Muscle of arm (tissue), 12 donors: ENCODE data around the gene CEP131. TPM values are rescaled to one million over a fixed set of nuclear protein-coding genes. Genes with fewer than 3 reads are reported as not detected.

ENCODE experiments used
- DNase-seq: peaks from one replicate; pipeline ENCODE4 v3.0.0-alpha.2; 2013
- polyA plus RNA-seq, 12 donors: library from polyadenylated mRNA; unstranded; fragments of 120-200 nt; gene quantifications; one replicate each; pipeline ENCODE4 v1.2.1, GENCODE V29; 2013; ENCODE audit not compliant: insufficient read length in 12 of 12

CEP131 gene
- polyA plus RNA-seq, 12 donors, result 4.7 to 15.4 (median 8.1) TPM; not detected in 1

DNA sequence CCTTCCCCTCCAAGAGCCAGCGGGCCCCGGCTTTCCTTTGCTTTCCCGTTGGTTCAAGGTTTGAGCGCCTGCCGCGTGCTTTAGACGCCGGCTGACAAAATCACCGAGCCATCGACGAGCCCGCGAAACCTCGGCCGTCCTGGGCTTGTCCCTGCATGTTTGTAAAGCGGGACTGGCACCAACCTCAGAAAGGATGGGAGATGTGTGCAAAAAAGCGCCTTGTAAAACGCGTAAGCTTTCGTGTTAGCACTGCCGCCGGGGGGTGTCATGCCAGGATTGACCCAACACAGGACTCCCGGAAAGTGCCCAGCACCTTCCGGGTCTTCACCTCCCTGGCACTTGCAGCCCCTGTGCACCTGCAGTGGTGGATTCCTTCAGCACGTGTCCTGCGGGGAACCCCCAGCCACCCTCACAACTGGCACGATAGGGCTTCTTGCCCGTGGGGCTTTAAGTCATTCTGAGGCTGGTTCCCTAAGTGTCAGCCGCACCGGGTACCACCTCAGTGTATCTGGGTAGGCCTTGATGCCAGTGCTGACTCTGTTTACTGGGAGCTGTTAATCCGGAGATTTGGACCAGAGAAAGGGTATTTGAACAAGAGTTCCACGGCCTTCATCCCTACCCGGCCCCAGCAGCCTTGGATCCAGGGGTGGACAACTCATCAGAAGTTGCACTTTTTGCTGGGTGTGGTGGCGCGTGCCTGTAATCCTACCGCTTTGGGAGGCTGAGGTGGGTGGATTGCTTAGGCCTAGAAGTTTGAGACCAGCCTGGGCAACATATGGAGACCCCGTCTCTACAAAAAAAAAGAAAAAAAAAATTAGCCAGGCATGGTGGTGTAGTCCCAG lies 17.2 kb upstream of the CEP131 start:
- no peak for DNase-seq

DNA sequence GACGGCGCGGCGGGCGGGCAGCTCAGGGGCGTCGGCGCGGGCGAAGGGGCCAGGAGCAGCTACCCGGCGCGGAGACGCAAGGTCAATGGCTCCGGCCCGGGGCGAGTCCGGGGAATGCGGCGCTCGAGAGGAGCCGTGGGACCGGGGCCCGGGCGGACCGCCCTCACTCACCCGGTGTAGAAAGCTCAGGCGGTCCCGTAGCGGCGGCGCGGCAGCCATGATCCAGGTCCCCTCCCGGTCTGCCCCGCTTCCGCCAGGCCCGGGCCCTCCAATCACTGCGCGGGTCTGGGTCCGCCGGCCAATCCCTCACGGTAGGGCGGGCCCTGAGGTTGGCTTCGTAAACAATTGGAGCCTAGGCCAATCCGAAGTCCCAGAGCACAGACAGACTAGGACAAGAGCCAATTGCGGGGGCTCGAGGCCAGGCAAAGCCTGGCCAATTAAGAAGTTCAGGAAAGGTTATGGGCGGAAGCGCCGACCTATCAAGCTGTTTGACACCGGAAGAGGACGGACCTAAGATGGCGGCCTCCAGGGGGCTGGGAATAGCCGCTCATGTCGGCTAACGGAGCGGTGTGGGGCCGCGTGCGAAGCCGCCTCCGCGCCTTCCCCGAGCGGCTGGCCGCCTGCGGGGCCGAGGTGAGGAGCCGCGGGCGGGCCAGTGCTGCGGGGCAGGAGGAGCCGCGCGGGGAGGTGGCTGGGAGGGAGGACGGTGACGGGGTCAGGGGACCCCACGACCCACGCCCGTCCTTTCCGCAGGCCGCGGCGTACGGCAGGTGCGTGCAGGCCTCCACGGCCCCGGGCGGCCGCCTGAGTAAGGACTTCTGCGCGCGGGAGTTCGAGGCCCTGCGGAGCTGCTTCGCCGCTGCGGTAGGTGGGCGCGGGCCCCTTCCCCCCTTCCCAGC lies 16.3 kb upstream of the CEP131 start, which contains the start of the genes NDUFAF8 and TEPSIN:
Gene NDUFAF8 (plus strand): TSS at position 504 of the 899 bp plus-strand sequence. CDS start 46 bp downstream, at position 550.
Gene TEPSIN (minus strand): TSS at position 241 of the 899 bp plus-strand sequence. CDS start 22 bp downstream, at position 219.
- DNase-seq, result peak; percentile 100

DNA sequence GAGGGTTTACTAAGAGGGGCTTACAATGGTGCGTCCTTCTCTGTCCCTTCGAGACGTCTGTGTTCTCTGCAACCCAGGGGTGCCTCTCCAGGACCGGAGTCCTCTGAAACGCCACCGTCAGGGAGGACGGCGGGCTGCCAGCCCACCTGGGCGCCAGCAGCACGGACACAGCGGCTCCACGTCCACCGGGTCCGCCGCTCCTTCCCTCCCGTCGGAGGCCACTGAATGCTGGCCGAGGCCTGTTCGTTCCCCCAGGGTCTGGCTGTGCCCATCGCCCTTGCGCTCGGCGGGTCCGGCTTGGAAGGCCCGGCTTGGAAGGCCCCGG lies 15.7 kb upstream of the CEP131 start:
- no peak for DNase-seq

DNA sequence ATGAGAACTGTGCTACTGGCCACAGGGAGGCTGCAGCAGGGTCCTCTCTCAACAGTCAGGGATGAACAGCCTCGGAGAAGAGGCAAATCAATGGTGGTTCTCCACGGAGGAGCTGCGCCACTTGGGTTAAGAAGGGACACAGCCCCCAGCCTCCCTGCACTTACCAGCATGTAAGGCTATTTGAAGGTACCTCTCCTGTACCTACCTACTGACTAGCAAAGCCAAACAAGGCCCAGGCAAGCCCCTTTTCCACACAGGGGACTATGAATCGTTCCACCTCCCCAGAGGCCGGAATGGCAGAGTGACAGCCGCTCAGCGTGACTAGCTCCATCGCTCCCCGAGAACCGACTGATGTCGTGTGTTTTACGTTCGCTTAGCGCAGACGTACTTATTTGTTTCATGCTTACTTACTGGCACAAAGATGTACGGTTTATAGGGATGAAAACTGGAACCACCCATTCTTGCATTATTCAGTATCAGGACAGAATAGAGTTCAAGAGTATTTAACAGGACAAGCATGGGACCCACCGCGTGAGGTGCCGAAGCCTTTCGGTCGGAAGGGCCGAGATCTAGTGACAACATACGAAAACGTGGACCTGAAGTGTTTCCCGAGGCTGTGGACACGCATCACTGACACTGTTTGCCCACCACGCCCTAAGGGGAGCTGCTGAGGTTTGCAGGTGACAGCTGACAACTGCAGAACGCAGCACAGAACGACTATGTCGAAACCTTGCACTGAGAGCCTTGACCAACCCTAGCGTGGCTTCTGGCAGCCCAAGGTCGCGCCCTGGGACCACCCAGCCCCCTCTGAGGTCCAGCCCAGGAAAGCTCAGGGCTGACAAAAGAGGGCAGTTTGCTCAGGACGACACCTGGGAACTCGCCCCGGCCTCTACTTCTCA lies 15.1 kb upstream of the CEP131 start:
- DNase-seq, result no peak

DNA sequence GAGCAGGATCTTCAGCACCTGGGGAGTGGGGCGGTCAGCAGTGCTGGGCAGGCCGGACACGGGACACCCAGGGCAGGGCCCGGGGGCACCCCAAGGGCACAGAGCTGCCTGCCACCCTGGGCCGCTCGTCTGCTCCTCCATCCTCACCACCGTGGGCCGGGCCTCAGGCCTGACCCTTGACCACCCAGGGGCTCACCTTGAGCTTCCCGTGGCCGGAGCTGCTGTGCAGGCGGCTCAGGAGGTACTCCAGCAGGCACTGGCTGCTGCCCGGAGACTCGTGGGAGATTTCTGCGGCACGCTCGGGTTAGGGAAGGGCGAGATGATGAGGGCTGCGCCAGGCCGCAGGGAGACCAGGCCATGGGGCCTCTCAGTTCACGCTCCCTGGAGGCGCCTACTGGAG lies 14.0 kb upstream of the CEP131 start:
- DNase-seq, result no peak

DNA sequence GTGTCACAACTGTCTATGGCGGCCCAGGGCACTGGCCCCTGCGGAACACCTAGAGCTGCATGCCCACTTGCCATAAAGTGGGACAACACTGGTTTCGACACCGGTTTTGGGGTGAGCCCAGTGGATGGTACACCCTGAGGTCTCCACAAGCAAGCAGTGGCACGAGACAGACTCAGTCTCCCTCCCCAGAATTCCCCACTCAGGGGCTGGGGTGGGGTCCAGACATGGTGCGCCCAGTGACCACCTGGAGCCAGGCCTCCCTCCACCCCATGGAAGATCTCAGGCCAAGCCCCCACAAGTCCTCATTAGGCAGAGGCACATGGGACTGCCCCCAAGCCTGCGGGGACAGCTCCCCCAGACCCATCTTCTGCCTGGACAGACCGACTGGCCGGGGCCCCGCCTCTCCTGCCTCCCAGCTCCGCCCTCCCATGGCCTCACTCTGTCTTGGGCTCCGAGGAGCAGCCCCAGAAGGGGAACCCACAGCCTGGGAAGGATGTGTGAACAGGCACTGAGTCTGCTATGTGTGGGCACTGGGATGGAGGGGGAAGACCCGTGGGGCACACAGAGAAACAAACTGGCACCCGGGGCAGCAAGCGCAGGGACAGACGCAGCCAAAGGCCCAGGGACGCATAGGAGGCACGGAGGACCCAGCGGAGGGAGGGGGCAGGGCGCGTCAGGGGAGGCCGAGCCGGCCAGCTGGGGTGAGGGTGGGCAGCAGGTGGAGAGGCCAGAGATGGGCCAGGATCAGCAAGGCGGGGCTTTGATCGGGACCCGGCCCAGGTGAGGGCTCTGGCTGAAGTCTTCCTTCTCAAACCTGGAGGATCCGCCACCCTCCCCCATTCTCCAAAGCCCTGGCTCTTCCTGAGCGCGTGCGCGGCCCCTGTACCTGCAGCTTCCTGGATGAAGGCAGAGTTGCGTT lies 13.3 kb upstream of the CEP131 start:
- no peak for DNase-seq

DNA sequence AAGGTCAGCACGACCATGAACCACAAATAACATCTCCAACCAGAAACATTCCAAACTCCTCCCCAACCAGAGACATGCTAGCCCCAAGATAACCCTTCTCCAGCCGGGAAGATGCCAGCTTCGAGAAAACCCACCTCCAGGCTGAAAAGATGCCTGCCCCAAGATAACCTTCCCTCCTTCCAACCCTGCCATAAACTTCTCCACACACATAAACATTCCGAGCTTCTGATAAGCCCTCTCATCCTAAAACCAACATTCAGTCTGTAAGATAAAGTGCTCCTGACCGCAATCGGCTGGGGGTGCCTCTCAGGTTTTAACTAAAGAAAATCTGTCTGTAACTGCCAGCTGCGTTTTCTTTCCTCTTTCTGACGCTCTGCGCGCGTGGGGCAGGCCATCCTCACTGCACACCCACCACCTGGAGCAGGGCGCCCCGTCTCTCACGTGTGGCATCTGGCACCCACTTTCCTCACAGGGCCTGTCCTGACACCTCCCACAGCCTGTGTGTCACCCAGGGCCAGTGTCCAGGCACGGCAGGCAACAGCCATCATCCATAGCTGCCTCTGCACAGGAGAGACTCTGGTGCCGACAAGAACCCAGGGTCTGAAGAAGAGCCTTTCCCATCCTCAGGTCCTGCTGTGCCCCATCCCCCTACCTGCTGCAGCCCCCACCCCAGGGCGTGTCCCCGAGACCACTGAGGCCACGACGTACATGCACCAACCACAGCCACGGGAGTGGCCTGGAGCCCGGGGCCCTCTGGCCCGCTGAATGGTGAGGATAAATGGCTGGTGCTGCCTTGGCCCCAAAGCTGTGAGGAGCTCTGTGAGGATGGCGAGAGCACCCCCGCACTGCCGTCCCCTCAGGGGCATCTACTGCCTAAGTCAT lies 12.4 kb upstream of the CEP131 start:
- DNase-seq, result no peak

DNA sequence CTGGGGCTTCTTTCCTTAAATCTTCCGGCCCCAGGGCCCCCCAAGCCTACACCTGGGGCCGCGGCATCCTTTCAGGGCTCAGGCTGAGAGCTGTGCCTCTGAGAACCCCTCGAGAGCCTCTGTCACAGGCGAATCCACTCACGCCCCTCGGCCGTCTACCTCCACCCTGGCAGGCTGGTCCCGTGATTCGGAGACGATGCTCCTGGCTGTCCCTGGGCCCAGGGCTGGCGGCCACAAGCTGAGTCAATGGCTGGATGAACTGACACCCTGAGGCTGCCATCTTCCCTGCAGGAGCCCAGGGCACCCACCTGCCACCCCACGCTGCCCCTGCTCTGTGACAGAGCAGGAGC lies 11.7 kb upstream of the CEP131 start:
- no peak for DNase-seq

DNA sequence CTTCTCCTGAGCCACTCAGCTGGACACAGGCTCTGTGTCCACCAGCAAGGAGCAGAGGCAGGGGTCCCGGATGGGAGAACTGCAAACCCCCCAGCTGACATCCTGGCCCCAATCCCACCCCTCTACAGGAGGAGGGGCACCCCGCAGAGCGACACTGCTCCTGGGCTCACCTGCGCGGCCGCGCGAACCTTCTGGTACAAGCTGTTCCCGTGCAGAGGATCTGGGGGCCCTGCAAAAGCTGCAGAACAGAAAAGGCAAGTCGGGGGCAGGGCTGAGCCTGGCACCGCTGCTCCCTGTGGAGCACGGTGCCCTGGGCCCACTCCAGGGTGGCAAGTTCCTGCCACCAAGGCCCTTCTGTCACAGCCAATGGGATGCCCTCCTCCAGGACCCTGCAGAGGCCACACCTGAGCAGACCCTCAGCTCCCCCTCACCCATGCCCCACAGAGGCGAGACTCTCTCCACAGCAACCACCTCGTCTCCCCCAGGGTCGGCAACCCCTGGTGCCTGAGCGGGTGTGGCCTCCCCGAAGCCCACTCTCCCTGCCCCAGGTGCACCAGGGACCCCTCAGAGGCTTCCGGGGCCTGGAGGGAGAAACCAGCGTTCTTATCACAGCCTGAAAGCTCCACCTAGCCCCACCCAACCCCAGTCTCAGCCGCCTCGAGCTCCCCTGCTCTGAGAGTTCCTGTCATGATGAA lies 11.2 kb upstream of the CEP131 start:
- no peak for DNase-seq

DNA sequence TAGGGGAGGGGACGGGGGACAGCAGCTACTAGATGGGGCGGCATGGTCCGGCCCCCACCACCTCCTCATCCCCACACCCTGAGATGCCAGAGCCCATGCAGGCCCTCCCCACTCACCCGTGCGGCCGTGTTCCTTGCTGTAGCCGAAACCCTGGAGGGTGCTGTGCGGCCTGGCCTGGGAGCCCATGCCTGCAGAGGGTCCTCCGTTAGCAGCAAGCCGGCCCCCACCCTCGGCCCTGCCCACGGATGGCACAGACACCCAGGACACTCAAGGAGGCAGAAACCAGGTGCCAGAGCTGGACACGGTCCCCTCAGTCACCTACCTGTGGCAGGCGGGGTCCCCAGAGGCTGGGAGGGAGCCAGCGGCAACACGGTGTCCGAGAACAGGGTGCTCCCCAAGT lies 10.6 kb upstream of the CEP131 start:
- no peak for DNase-seq

DNA sequence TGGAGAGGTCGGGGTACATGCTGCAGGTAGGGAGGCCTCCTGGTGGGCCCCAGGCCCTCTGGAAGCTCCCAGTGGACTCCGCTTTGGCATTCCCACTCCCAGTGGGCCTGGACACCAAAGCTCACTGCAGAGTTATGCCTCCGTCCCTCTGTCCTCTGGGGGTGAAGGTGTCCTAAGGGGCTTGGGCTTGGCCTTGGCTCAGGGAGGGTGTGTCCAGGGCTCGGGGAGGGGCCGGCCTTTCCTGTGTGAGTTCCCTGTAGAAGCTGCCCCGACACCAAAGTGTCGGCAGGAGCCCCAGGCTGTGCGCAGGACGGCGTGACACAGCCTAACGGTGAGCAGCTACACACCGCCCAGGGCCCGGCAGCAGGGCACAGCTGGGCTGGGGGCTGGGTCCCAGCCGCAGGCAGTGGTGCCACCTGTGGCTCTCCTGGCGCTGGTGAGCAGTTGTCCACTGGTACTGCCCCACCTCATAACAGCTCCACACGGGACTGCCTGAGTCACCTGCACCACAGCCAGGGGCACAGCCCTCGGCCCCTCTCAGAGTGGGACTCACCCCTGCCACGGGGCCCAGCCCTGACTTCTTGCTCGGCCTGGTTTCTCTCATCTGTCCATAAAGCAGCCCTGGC lies 10.0 kb upstream of the CEP131 start:
- no peak for DNase-seq

DNA sequence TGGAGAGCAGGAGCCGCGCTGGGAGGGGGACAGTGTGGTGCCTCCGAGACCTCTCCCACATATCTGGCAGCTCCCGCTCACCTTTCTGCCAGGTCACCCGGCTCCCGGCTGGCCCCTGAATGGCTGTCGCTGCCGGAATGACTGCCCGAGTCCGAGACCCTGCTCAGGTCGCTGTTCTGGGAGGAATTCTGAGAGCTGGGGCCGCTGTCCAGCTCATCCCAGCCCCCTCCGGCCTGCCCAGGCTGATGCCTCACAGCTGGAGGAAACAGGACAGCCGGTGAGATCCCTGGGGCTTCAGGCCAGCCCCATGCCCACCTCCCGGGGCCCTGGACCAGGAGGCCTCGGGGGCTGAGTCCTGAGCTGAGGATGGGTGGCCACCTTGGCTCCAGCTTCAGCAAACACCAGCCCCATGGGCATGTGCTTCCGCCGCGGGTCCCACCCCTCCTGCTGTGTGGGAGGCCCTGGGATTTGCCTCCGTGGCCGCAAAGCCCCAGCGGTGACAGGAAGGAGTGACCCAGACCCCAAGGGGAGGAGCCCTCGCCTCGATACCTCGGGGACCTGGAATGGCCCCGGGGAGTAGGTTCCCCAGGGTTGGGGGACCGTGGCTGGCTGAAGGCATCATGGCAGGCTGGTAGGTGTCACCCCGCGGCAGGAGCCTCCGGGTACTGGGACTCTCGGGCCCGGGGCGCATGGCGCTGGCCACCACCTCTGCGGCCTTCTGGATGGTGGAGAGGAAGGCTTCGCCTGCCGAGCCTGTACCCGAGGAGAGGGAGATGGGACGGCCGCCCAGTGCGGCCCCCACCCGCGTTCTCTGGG lies 9.2 kb upstream of the CEP131 start:
- no peak for DNase-seq

DNA sequence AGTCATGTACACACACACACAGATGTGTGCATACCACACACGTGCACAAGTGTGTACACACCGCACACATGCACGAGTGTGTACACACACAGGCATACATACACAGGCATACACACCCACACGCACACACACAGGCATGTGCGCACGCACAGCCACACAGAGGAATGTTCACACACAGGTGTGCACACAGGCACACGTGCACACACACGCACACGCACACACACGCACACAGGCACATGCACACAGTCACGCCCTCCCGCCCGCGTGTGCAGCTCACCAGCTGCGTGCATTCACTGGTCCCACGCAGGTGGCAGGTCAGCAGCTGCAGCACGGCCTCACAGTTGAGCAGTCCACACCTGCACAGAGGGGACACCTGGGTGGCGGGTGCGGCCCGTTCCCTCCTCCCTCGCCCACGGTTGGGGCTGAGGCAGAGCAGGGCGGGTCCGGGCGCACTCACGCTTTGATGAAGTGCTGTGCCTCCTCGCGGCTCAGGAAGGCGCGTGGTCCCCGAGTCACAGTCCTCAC lies 8.4 kb upstream of the CEP131 start:
- DNase-seq, result no peak

DNA sequence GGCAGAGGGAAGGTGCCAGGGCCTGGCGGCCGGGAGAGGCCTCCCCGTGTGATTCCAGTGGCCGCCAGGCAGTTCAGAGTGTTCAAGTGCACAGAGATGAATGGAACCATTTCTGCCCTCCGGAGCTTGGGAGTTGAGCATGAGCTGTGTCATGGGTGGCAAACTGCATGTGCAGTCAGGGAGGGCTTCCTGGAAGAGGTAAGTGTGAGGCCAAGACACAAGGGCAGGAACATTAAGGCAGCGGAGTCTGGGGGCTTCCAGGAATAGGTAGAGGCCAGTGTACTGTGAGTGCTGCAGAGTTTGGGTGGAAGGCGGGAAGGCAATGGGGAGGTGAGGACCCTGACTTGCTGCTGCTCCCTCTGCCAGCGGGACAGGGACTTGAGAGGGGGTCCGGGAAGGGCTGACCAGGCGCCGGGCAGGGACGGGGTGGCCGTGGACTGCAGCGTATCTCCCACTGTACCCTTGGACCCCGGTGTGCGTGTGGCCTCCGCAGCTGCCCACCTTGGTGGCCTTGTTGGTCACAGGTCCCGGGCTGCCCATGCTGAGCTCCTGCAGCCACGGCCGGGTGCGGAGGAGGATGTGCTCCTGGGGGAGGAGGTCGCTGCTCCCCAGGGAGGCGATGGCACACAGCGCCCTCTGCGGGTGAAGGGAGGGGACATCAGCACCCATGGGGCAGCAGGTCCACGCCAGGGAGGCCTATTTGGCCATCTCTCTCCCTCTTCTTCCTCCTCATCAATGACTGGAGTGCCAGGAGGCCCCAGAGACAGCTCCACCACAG lies 7.5 kb upstream of the CEP131 start:
- DNase-seq, result no peak

DNA sequence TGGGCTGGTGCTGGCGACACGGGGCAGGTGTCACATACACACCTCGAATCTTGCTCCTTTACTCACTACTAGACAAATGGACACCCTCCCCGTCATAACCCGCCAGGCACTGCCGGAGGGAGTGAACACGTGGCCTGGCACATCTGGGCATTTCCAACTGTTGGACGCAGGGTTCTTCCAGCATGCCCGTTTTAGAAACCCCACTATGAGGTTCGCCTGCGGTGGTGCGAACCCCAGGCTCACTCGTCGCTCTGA lies 6.8 kb upstream of the CEP131 start:
- no peak for DNase-seq

DNA sequence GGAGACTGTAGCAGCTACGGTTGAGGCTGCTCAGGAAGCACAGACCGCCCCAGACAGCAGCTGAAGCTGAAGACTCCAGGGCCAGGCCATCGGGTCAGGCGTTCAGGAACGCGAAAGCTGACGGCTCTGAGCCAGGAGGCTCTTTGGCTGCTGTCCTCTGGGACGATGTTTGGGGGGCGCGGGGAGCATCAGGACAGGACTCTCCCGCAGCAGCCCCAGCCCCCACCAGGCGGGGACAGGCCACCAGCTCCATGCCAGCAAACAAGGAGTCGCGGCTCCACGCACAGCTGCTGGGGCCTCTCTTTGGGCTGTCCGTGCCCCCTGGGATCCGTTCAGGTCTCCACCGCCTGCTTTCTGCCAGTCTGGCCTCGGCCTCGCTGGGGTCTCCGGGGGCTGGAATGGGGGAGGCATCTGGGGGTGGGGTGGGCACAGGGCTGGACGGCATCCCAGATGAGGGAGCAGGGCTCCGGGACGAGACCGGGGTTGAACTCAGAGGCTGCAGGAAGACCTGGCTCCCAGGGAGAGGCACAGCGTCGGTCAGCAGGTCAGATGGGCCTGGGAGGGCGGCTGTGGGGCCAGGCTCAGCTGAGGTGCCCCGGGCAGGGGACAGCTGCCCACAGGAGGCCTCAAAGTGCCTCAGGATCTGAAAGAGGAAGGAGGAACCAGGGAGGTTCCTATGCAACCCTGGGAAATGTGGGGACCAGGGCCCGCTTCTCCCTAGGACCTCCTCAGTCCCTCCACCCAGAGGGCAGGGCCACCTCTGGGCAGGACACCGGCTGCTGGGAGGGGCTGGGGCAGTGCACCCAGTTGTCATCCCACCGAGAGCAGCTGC lies 6.3 kb upstream of the CEP131 start:
- DNase-seq, result no peak
